ENCODE results near the gene DLGAP1.
"Not testable (repeated sequence)": the region's sequence is repeated elsewhere in the genome, so short reads cannot be mapped to it uniquely, and the experiment has no call there.

DLGAP1 gene

GRCh38 chr18:4292696-4293095, 162.4 kb downstream of the DLGAP1 start:
- ATAC-seq = no peak
- TF ChIP-seq ZFP3 (CRISPR knock-in tag; IDR thresholded peaks at IDR 0.05) (no peak), SNAI2 (CRISPR knock-in tag; IDR thresholded peaks at IDR 0.05) (no peak), ZC3H10 (CRISPR knock-in tag; IDR thresholded peaks at IDR 0.05) (no peak), PATZ1 (CRISPR knock-in tag; IDR thresholded peaks at IDR 0.05; ENCODE audit: borderline replicate concordance) (no peak), ZNF565 (CRISPR knock-in tag; conservative IDR thresholded peaks at IDR 0.05; ENCODE audit: low read depth) (no peak)

- not testable (repeated sequence) for ATAC-seq
These were observed 167.8 kb downstream of the DLGAP1 start for GRCh38 chr18:4287340-4287739.

GRCh38 chr18:4286256-4286655, 168.9 kb downstream of the DLGAP1 start:
- no peak for ATAC-seq
- no peak for TF ChIP-seq ESRRG (CRISPR knock-in tag; IDR thresholded peaks at IDR 0.05)
- TF ChIP-seq BACH2 (CRISPR knock-in tag; IDR thresholded peaks at IDR 0.05; ENCODE audit: borderline replicate concordance) = no peak
- no peak for TF ChIP-seq POU6F1 (CRISPR knock-in tag; IDR thresholded peaks at IDR 0.05; ENCODE audit: borderline replicate concordance, low read depth)
- TF ChIP-seq ZNF70 (CRISPR knock-in tag; IDR thresholded peaks at IDR 0.05) = no peak
- TF ChIP-seq TCF4 (CRISPR knock-in tag; IDR thresholded peaks at IDR 0.05; ENCODE audit: borderline replicate concordance) = no peak
- TF ChIP-seq PPARA (CRISPR knock-in tag; IDR thresholded peaks at IDR 0.05; ENCODE audit: borderline replicate concordance) = no peak
- no peak for TF ChIP-seq RARB (CRISPR knock-in tag; IDR thresholded peaks at IDR 0.05)
- TF ChIP-seq CREB5 (CRISPR knock-in tag; IDR thresholded peaks at IDR 0.05; ENCODE audit: low read depth) = no peak
- TF ChIP-seq ZFP3 (CRISPR knock-in tag; IDR thresholded peaks at IDR 0.05) = no peak
- TF ChIP-seq ZNF8 (CRISPR knock-in tag; IDR thresholded peaks at IDR 0.05) = no peak

- no peak for ATAC-seq
- TF ChIP-seq PATZ1 (CRISPR knock-in tag; IDR thresholded peaks at IDR 0.05; ENCODE audit: borderline replicate concordance) (no peak), ISL1 (CRISPR knock-in tag; IDR thresholded peaks at IDR 0.05) (no peak), CREB5 (CRISPR knock-in tag; IDR thresholded peaks at IDR 0.05; ENCODE audit: low read depth) (no peak), ESRRG (CRISPR knock-in tag; IDR thresholded peaks at IDR 0.05) (no peak), ARNTL (CRISPR knock-in tag; IDR thresholded peaks at IDR 0.05; ENCODE audit: borderline replicate concordance, low read depth) (no peak), CSRNP3 (CRISPR knock-in tag; IDR thresholded peaks at IDR 0.05) (no peak), ZNF565 (CRISPR knock-in tag; conservative IDR thresholded peaks at IDR 0.05; ENCODE audit: low read depth) (no peak), BACH2 (CRISPR knock-in tag; IDR thresholded peaks at IDR 0.05; ENCODE audit: borderline replicate concordance) (no peak), TOX (CRISPR knock-in tag; IDR thresholded peaks at IDR 0.05; ENCODE audit: borderline replicate concordance) (no peak), TSHZ2 (CRISPR knock-in tag; IDR thresholded peaks at IDR 0.05) (no peak), ZNF70 (CRISPR knock-in tag; IDR thresholded peaks at IDR 0.05) (no peak), ZNF8 (CRISPR knock-in tag; IDR thresholded peaks at IDR 0.05) (no peak), PPARA (CRISPR knock-in tag; IDR thresholded peaks at IDR 0.05; ENCODE audit: borderline replicate concordance) (no peak), CSDC2 (CRISPR knock-in tag; IDR thresholded peaks at IDR 0.05) (no peak), OSR1 (CRISPR knock-in tag; IDR thresholded peaks at IDR 0.05) (no peak), POU6F1 (CRISPR knock-in tag; IDR thresholded peaks at IDR 0.05; ENCODE audit: borderline replicate concordance, low read depth) (no peak)
These were observed 169.6 kb downstream of the DLGAP1 start for GRCh38 chr18:4285525-4285924.

Data from SK-N-SH treated with all-trans-retinoic acid at 6 μM for 48 hours (cell line).